Neuronal stem cell (in vitro differentiated cells): ENCODE measurements around the gene SCYL1.
A peak's percentile ranks its signal among the peaks of the same experiment; 100 is the strongest.

ENCODE experiments used
- DNase-seq: peaks from one replicate; pipeline ENCODE4 v3.0.0-alpha.2; 2013; ENCODE audit warnings: low spot score
- H2AFZ ChIP-seq: one replicate; pipeline ENCODE4 v1.6.1; 2013; ENCODE audit warnings: mild to moderate bottlenecking, low read length, inconsistent platforms
- H2AK5ac ChIP-seq: 2 replicates; pipeline ENCODE4 v1.6.1; 2013; ENCODE audit warnings: low read depth, mild to moderate bottlenecking, inconsistent platforms, low read length, moderate library complexity, mixed read lengths
- H2BK120ac ChIP-seq: 2 replicates; pipeline ENCODE4 v1.6.1; 2013; ENCODE audit warnings: low read depth, mild to moderate bottlenecking, inconsistent platforms, low read length, moderate library complexity, mixed read lengths
- H2BK12ac ChIP-seq: one replicate; pipeline ENCODE4 v1.6.1; 2013; ENCODE audit warnings: low read length, inconsistent platforms
- H2BK15ac ChIP-seq: 2 replicates; pipeline ENCODE4 v1.6.1; 2013; ENCODE audit warnings: mild to moderate bottlenecking, low read length, inconsistent platforms, mixed read lengths
- H2BK5ac ChIP-seq: one replicate; pipeline ENCODE4 v1.6.1; 2013; ENCODE audit warnings: inconsistent platforms, mild to moderate bottlenecking, low read length, moderate library complexity
- H3K14ac ChIP-seq: one replicate; pipeline ENCODE4 v1.6.1; 2013; ENCODE audit warnings: low read length, inconsistent platforms
- H3K18ac ChIP-seq: 2 replicates; pipeline ENCODE4 v1.6.1; 2013; ENCODE audit warnings: low read length, inconsistent platforms
- H3K23ac ChIP-seq: 2 replicates; pipeline ENCODE4 v1.6.1; 2013; ENCODE audit warnings: low read depth, mild to moderate bottlenecking, mixed read lengths, low read length, inconsistent platforms; ENCODE audit not compliant: poor library complexity
- H3K27ac ChIP-seq: replicated peaks from 3 replicates; pipeline ENCODE4 v1.5.1; 2013; ENCODE audit warnings: low read length, inconsistent platforms
- H3K27me3 ChIP-seq, 3 experiments: 2 replicates each; pipeline ENCODE4 v1.6.1; 2013; ENCODE audit warnings: low read length in 3 of 3, mild to moderate bottlenecking in 2 of 3, inconsistent platforms in 1 of 3, low read depth in 1 of 3, mixed read lengths in 1 of 3, moderate library complexity in 1 of 3; ENCODE audit not compliant: control insufficient read depth in 3 of 3, insufficient read depth in 3 of 3
- H3K36me3 ChIP-seq, 2 donors: replicated peaks in 1 of 2; 2 replicates each; pipeline ENCODE4 v1.6.1; 2013; ENCODE audit warnings: low read length in 2 of 2; ENCODE audit not compliant: control insufficient read depth in 2 of 2, insufficient read depth in 2 of 2
- H3K4ac ChIP-seq: 2 replicates; pipeline ENCODE4 v1.6.1; 2013; ENCODE audit warnings: inconsistent platforms, mild to moderate bottlenecking, low read length, moderate library complexity
- H3K4me1 ChIP-seq, 2 donors: 1 replicate in 1 of 2; 2 replicates in 1 of 2; pipeline ENCODE4 v1.6.1; 2013; ENCODE audit warnings: low read length in 2 of 2, low read depth in 1 of 2; ENCODE audit not compliant: control insufficient read depth in 2 of 2, insufficient read depth in 1 of 2
- H3K4me2 ChIP-seq: one replicate; pipeline ENCODE4 v1.6.1; 2013; ENCODE audit warnings: mild to moderate bottlenecking, low read length, inconsistent platforms; ENCODE audit not compliant: insufficient read depth, poor library complexity, severe bottlenecking
- H3K4me3 ChIP-seq, 2 donors: 2 replicates each; pipeline ENCODE4 v1.5.1; 2013; ENCODE audit warnings: low read length in 2 of 2, mild to moderate bottlenecking in 2 of 2, inconsistent platforms in 1 of 2, moderate library complexity in 1 of 2
- H3K79me1 ChIP-seq: one replicate; pipeline ENCODE4 v1.6.1; 2013; ENCODE audit warnings: low read depth, mild to moderate bottlenecking, inconsistent platforms, low read length, moderate library complexity
- H3K9ac ChIP-seq: one replicate; pipeline ENCODE4 v1.6.1; 2013; ENCODE audit warnings: mild to moderate bottlenecking, low read depth, low read length, inconsistent platforms; ENCODE audit not compliant: poor library complexity
- H3K9me3 ChIP-seq, 2 donors: replicated peaks in 1 of 2; 2 replicates each; pipeline versions ENCODE3 to v1.6.1; 2013; ENCODE audit warnings: low read length in 2 of 2, mild to moderate bottlenecking in 2 of 2, inconsistent platforms in 1 of 2, low read depth in 1 of 2, mixed read lengths in 1 of 2, moderate library complexity in 1 of 2; ENCODE audit not compliant: control insufficient read depth in 2 of 2, insufficient read depth in 1 of 2
- H4K8ac ChIP-seq: one replicate; pipeline ENCODE4 v1.6.1; 2013; ENCODE audit warnings: low read depth, mild to moderate bottlenecking, inconsistent platforms, low read length, moderate library complexity
- H4K91ac ChIP-seq: one replicate; pipeline ENCODE4 v1.6.1; 2013; ENCODE audit warnings: low read length, low read depth, mild to moderate bottlenecking, inconsistent platforms; ENCODE audit not compliant: poor library complexity
- WGBS, 2 donors: extraction: QIAGEN DNeasy Blood & Tissue Kit; methylation state at CpG; one replicate each; pipeline ENCODE4 v1.1.7; 2013; ENCODE audit warnings: missing lambda C conversion rate in 2 of 2, mixed read lengths in 1 of 2; ENCODE audit not compliant: insufficient read length in 2 of 2, insufficient replicate concordance in 1 of 2; ENCODE audit errors: extremely low coverage in 2 of 2; 5-methylcytosine and 5-hydroxymethylcytosine counted together

SCYL1 gene

DNA sequence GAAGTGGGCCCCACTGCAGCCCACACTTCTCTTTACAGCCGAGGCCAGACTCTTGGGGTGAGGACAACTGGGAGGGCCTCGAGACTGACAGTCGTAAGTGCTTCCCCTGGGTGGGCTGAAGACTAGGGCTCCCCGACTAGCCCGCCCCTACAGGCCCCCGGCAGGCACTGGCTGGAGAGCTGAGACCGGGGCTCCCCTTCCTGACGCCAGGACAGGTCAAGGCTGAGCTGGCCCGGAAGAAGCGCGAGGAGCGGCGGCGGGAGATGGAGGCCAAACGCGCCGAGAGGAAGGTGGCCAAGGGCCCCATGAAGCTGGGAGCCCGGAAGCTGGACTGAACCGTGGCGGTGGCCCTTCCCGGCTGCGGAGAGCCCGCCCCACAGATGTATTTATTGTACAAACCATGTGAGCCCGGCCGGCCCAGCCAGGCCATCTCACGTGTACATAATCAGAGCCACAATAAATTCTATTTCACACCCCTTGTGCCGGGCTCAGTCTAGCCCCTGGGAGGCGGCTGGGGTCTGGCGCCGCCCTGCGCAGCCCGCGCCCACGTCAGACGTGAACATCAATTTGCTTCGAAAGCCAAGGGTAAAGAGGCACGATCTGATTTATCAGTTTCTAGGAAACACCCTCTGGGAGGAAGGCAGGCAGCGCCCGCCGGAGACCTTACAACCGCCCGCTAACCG lies 13.5 kb downstream of the SCYL1 start:
- Histone ChIP-seq H3K18ac (no peak overlapping the region), H3K14ac (no peak overlapping the region), H2AK5ac (peak overlapping the region; percentile 28), H3K27me3 (peaks cover 0 to 38% (median 13%) of the 10 kb centered on the region in 3 experiments), H3K4ac (no peak overlapping the region), H3K27ac (no peak overlapping the region), H3K4me1 (peaks cover 0 to 10% of the 10 kb centered on the region in 2 donors), H2AFZ (no peak overlapping the region), H2BK5ac (peak overlapping the region; percentile 60), H3K4me2 (no peak overlapping the region), H4K8ac (no peak overlapping the region), H2BK12ac (no peak overlapping the region), H3K9me3 (no peaks in the 10 kb centered on the region), H3K9ac (no peak overlapping the region), H3K4me3 (no peak overlapping the region), H2BK15ac (no peak overlapping the region), H4K91ac (no peak overlapping the region), H3K23ac (peak overlapping the region; percentile 89), H3K36me3 (peaks cover 24 to 54% of the 10 kb centered on the region in 2 donors), H3K79me1 (peaks cover 3% of the 10 kb centered on the region), H2BK120ac (no peak overlapping the region)
- DNase-seq, result no peak
- WGBS, 2 donors, result no CpG with 5 or more reads among the region's 43 CpGs

DNA sequence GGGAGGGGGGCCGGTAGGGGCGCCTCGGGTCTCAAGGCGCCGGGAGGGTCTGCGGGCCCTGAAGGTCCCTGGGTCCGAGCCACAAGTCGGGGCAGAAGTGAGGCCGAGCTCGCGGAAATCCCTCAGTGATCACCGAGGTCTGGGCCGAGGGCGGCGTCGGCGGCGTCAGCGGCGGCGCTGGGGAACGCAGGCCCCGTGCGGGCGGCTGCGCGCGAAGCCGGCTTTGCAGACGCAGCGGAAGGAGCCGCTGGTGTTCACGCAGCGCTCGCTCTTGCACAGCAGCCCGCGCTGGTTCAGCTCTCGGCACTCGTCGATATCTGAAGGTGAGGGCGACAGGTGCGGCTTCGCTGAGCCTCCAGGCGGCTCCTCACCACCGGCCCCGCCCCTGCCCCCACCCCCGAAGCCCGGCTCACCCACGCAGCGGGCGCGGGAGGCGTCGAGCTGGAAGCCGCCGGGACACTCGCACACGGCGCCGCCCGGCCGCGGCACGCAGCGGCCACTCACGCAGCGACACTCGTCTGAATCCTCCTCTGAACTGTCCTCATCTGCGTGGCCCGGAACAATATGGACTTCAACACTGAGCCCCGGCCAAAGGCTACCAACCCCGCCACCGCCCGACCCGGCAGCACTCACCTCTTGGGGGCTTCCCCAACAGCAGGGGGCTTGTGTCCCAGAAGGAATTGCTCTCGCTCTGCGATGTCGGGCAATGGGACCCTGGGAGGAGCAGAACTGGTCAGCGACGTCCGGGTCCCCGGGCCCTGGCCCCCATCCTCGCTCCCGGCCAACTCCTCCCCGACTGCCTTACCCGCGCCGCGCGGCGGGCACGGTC lies 14.2 kb downstream of the SCYL1 start:
- Histone ChIP-seq H3K27me3 (peaks cover 0 to 38% (median 13%) of the 10 kb centered on the region in 3 experiments), H2AK5ac (peak overlapping the region; percentile 88), H3K9me3 (no peaks in the 10 kb centered on the region), H3K23ac (peak overlapping the region; percentile 73), H3K4ac (no peak overlapping the region), H3K36me3 (peaks cover 24 to 52% of the 10 kb centered on the region in 2 donors), H4K91ac (no peak overlapping the region), H3K14ac (peak overlapping the region; percentile 71), H3K4me1 (peaks cover 0 to 10% of the 10 kb centered on the region in 2 donors), H3K18ac (peak overlapping the region; percentile 89), H4K8ac (no peak overlapping the region), H3K4me3 (peak overlapping the region in 1 of 2 donors; percentile 70), H2BK12ac (peak overlapping the region; percentile 58), H3K4me2 (peak overlapping the region; percentile 95), H3K9ac (peak overlapping the region; percentile 83), H2BK120ac (peak overlapping the region; percentile 18), H2BK5ac (peak overlapping the region; percentile 60), H2BK15ac (peak overlapping the region; percentile 92), H2AFZ (no peak overlapping the region), H3K27ac (no peak overlapping the region), H3K79me1 (peaks cover 5% of the 10 kb centered on the region)
- DNase-seq, result no peak
- WGBS, 2 donors, result no CpG with 5 or more reads among the region's 92 CpGs

DNA sequence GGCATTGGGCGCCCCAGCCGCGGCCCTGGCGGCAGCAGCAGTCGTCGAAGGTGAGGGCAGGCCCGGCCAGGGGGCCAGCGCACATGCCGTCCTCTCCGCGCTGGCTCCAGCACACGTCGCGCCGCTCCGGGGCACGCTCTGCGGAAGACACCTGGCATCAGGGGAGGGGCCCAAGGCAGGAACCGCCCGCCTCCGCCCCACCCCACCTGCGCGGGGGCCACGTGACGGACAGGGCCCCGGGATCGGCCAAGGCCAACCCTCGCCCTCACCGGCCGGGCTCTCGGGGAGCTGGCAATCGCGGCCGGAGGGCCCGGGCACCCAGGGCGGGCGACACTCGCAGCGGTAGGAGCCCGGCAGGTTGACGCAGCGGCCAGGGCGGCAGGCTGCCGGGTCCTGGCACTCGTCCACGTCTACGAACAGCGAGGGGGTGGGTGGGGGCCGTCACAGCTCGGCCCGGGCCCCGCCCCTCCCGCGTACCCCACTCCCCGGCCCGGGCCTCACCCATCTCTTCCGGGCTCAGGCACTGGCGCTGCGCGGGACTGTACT lies 14.9 kb downstream of the SCYL1 start:
- Histone ChIP-seq H3K27me3 (peaks cover 0 to 45% (median 13%) of the 10 kb centered on the region in 3 experiments), H3K4ac (no peak overlapping the region), H3K18ac (peak overlapping the region; percentile 89), H2AK5ac (peak overlapping the region; percentile 88), H3K14ac (peak overlapping the region; percentile 71), H3K9me3 (no peaks in the 10 kb centered on the region), H3K4me2 (peak overlapping the region; percentile 95), H2BK5ac (no peak overlapping the region), H2BK12ac (peak overlapping the region; percentile 58), H2BK15ac (peak overlapping the region; percentile 92), H3K4me3 (peak overlapping the region in 1 of 2 donors; percentile 82), H3K23ac (peak overlapping the region; percentile 94), H2BK120ac (peak overlapping the region; percentile 18), H4K8ac (no peak overlapping the region), H3K9ac (peak overlapping the region; percentile 83), H4K91ac (no peak overlapping the region), H3K27ac (no peak overlapping the region), H3K4me1 (peaks cover 0 to 10% of the 10 kb centered on the region in 2 donors), H3K79me1 (peaks cover 5% of the 10 kb centered on the region), H3K36me3 (peaks cover 24 to 50% of the 10 kb centered on the region in 2 donors), H2AFZ (no peak overlapping the region)
- DNase-seq, result no peak
- no CpG with 5 or more reads among the region's 60 CpGs for WGBS, 2 donors
